Measurements from ENCODE around the gene TMEM204.

TMEM204 gene

GRCh38 chr16:1538804-1539520, 5.5 kb downstream of the TMEM204 start:
- DNase-seq (ENCODE audit: low spot score), result no peak

GRCh38 chr16:1539720-1540555, 6.5 kb downstream of the TMEM204 start:
- no peak for DNase-seq (ENCODE audit: low spot score)

GRCh38 chr16:1540556-1540855, 7.0 kb downstream of the TMEM204 start:
- no peak for DNase-seq (ENCODE audit: low spot score)

GRCh38 chr16:1541293-1542165, 8.1 kb downstream of the TMEM204 start:
- no peak for DNase-seq (ENCODE audit: low spot score)

- no peak for DNase-seq (ENCODE audit: low spot score)
Measured at GRCh38 chr16:1542166-1542500, 8.7 kb downstream of the TMEM204 start.

- no peak for DNase-seq (ENCODE audit: low spot score)
Measured at GRCh38 chr16:1542533-1542932, 9.1 kb downstream of the TMEM204 start.

- peak; percentile 63 for DNase-seq (ENCODE audit: low spot score)
Measured at GRCh38 chr16:1543085-1543896, 9.8 kb downstream of the TMEM204 start.

- DNase-seq (ENCODE audit: low spot score), result no peak
Measured at GRCh38 chr16:1545044-1546040, 11.9 kb downstream of the TMEM204 start.

GRCh38 chr16:1546430-1546829, 13.0 kb downstream of the TMEM204 start:
- no peak for DNase-seq (ENCODE audit: low spot score)

- DNase-seq (ENCODE audit: low spot score), result no peak
Measured at GRCh38 chr16:1548233-1548632, 14.8 kb downstream of the TMEM204 start.

GRCh38 chr16:1548727-1549126, 15.3 kb downstream of the TMEM204 start:
- no peak for DNase-seq (ENCODE audit: low spot score)

- no peak for DNase-seq (ENCODE audit: low spot score)
Measured at GRCh38 chr16:1550069-1550468, 16.6 kb downstream of the TMEM204 start.

- DNase-seq (ENCODE audit: low spot score), result no peak
Measured at GRCh38 chr16:1550696-1551095, 17.2 kb downstream of the TMEM204 start.

- DNase-seq (ENCODE audit: low spot score), result no peak
Measured at GRCh38 chr16:1551166-1551565, 17.7 kb downstream of the TMEM204 start.

- DNase-seq (ENCODE audit: low spot score), result no peak
Measured at GRCh38 chr16:1552129-1552528, 18.7 kb downstream of the TMEM204 start.

- DNase-seq (ENCODE audit: low spot score), result no peak
Measured at GRCh38 chr16:1553946-1554825, 20.7 kb downstream of the TMEM204 start.

- no peak for DNase-seq (ENCODE audit: low spot score)
Measured at GRCh38 chr16:1554826-1555445, 21.5 kb downstream of the TMEM204 start.

GRCh38 chr16:1556254-1556653, 22.8 kb downstream of the TMEM204 start:
- DNase-seq (ENCODE audit: low spot score), result no peak

GRCh38 chr16:1557074-1557473, 23.6 kb downstream of the TMEM204 start:
- DNase-seq (ENCODE audit: low spot score), result no peak

Data from HuH-7.5 (cell line).